ENCODE data around the gene AEBP2. TPM values are rescaled to one million over a fixed set of nuclear protein-coding genes. Genes with fewer than 3 reads are reported as not detected.

Gene AEBP2
- total and polyA plus RNA-seq, 2 donors (not counting 3 experiments of a cell fraction or from before 2014, with no cell fraction given), result 8.8 to 42.2 TPM

GRCh38 chr12:19489168-19489567 lies 49.9 kb downstream of the AEBP2 start:
- no TSS peak for BruUV-seq (replicated peaks)
- Histone ChIP-seq H3K27ac (ENCODE audit: insufficient read depth, low read depth, low read length) (no peak overlapping the region), H3K27me3 (ENCODE audit: control insufficient read depth in 2 of 2, insufficient read depth in 2 of 2, low read length in 2 of 2) (no peaks in the 10 kb centered on the region), H3K9me3 (replicated peaks; ENCODE audit: control insufficient read depth, insufficient read depth, low read length) (no peaks in the 10 kb centered on the region), H3K79me2 (ENCODE audit: control insufficient read depth, insufficient read depth, low read length) (peaks cover 66% of the 10 kb centered on the region), H2AFZ (ENCODE audit: low read depth, low read length) (no peak overlapping the region), H3K9me1 (replicated peaks; ENCODE audit: control insufficient read depth, extremely low read depth, insufficient read depth, low read length) (no peaks in the 10 kb centered on the region), H3K4me3 (replicated peaks in 1 of 3; ENCODE audit: insufficient read depth in 1 of 3, low read depth in 1 of 3, low read length in 3 of 3) (no peak overlapping the region), H3K4me1 (ENCODE audit: control insufficient read depth, extremely low read depth, insufficient read depth, low read length) (peaks cover 2% of the 10 kb centered on the region), H4K20me1 (replicated peaks; ENCODE audit: control insufficient read depth, extremely low read depth, insufficient read depth, low read length) (peaks cover 2% of the 10 kb centered on the region), H3K4me2 (ENCODE audit: insufficient read depth, low read length) (no peak overlapping the region), H3K36me3 (ENCODE audit: control insufficient read depth in 2 of 2, extremely low read depth in 1 of 2, insufficient read depth in 2 of 2, low read length in 2 of 2) (no peaks in the 10 kb centered on the region), H3K9ac (replicated peaks; ENCODE audit: extremely low read depth, insufficient read depth, low read length) (no peak overlapping the region)
- DNase-seq (ENCODE audit: low read depth, low spot score) (no peak), FAIRE-seq (no peak)
- intact Hi-C loops (cut with micrococcal nuclease) (no loop called here), dilution Hi-C loops (cut with MboI; ENCODE audit: extremely low pct_ligation_motif_present, low sequenced_read_pairs) (no loop called here)
- POLR2A ChIA-PET, result no interaction called here
- CTCF ChIA-PET, result no interaction called here
- TF ChIP-seq JUN (IDR thresholded peaks at IDR 0.05; ENCODE audit: borderline replicate concordance, insufficient read depth, insufficient read length, low read depth), result no peak
- no peak for TF ChIP-seq GATA2 (IDR thresholded peaks at IDR 0.05; ENCODE audit: insufficient read depth, insufficient read length, low read depth, low read length)
- no peak for TF ChIP-seq POLR2AphosphoS5 (IDR thresholded peaks at IDR 0.05; ENCODE audit: insufficient read depth, low read depth, low read length)
- TF ChIP-seq FOS (IDR thresholded peaks at IDR 0.05; ENCODE audit: borderline replicate concordance, insufficient read depth, low read length), result no peak
- TF ChIP-seq MAX (IDR thresholded peaks at IDR 0.05; ENCODE audit: insufficient read depth, insufficient read length), result no peak
- no peak for TF ChIP-seq MYC (IDR thresholded peaks at IDR 0.05; ENCODE audit: low read depth, low read length)
- TF ChIP-seq CTCF (IDR thresholded peaks at IDR 0.05; ENCODE audit: extremely low read depth in 1 of 2, insufficient read depth in 1 of 2, low read depth in 1 of 2, low read length in 2 of 2), result no peak
- no peak for TF ChIP-seq EZH2 (IDR thresholded peaks at IDR 0.05; ENCODE audit: borderline replicate concordance, low read depth, low read length, severe bottlenecking)
- TF ChIP-seq POLR2A (IDR thresholded peaks at IDR 0.05; ENCODE audit: low read depth, low read length), result no peak

Data from endothelial cell of umbilical vein (primary cell).